GM12872 (cell line): ENCODE results near the gene UNC79.

Experiments used
- TF ChIP-seq, protein P1 (sequence below): IDR thresholded peaks from 3 replicates; pipeline ENCODE4 v1.5.1; 2011; ENCODE audit warnings: low read depth, mild to moderate bottlenecking, low read length, moderate library complexity; ENCODE audit not compliant: insufficient read depth

UNC79 gene

DNA sequence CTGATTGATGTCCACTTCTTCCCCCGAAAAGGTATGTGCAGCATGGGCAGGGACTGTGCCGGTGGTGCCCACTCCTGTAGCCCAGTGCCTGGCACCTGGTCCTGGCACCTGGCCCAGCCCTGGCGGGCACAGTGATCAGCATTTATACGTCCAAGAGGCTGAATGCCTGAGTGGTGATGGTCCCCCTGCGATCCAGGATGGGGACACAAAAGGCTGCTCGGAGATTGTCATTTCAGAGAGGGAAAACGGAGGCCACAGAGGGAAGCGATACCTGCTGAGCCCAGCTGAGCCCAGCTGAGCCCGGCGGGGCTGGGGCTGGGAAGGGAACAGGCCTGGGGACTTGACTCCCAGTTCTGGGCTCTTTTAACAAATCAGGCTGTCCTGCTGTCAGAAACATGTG is 301.8 kb downstream of the UNC79 start:
- TF ChIP-seq, protein P1, sequence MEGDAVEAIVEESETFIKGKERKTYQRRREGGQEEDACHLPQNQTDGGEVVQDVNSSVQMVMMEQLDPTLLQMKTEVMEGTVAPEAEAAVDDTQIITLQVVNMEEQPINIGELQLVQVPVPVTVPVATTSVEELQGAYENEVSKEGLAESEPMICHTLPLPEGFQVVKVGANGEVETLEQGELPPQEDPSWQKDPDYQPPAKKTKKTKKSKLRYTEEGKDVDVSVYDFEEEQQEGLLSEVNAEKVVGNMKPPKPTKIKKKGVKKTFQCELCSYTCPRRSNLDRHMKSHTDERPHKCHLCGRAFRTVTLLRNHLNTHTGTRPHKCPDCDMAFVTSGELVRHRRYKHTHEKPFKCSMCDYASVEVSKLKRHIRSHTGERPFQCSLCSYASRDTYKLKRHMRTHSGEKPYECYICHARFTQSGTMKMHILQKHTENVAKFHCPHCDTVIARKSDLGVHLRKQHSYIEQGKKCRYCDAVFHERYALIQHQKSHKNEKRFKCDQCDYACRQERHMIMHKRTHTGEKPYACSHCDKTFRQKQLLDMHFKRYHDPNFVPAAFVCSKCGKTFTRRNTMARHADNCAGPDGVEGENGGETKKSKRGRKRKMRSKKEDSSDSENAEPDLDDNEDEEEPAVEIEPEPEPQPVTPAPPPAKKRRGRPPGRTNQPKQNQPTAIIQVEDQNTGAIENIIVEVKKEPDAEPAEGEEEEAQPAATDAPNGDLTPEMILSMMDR, result no peak

DNA sequence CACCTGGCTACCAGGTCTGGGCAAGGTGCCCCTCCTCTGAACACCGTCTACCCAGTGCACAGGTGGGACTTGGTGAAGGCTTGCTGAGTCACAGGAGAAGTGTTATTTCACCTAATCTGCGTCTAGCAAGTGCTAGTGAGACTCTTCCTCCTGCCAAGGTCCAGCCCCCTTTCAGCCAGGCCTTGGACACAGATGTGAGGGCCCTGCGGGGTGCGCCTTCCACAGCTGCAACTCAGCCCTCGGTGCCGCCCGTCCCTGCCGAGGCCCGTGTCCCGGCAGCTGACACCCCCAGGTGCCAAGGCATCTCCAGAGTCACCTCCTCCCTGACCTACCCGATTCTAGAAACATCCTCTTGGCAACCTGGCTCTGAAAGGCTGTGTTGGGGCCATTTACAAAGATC is 302.5 kb downstream of the UNC79 start:
- TF ChIP-seq, protein P1, result no peak

DNA sequence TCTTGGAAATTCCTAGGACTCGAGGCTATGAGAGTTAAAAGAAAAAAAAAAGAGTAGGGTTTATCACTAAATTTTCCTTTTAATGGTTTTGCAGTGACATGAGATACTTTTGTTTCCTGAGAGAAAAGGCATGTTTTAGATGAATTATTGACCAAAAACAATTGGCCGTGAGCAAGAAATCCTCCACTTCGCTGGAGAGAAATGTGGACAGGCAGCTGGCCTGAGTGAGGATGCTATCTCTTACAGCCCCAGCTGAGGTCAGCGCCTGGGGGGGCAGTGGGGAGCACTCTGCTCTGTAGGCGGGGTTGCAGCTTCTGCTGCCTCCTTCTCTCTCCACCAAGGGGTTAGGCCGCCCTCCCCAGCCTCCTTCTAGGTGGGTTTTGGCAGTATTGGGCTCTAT is 302.9 kb downstream of the UNC79 start:
- TF ChIP-seq, protein P1, result no peak

DNA sequence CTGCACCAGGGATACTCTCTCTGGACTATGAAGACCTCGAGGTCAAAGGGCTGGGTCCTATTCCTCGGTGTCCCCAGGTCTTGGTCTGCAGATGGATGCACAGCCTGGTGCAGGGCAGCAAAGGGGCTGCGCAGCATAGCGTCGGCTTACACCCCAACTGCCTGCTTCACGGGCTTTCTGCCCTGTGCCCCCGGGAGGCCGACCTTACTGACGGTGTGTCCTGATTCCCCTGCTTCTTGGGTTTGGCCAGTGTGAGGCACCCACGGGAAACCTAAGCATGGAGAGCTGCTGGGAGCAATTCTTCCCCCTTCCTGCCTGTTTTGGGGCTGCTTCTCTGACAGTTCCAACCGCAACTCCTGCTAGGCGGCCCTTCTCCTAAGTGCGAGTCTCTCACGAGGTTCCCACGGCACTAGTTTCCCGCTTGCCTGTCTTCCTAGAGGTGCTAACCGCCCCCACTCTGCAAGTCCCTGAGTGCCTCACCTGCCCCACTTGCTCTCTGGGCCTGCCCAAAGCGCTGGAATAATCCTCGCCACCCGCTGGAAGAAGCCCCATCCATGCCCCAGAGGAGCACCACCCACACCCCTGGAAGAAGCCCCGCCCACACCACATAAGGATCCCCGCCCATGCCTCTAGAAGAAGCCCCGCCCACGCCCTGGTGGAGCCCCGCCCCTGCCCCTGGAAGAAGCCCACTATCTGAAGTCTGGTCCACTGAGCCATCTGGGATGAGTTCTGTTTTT is 303.5 kb downstream of the UNC79 start:
- TF ChIP-seq, protein P1, result no peak

DNA sequence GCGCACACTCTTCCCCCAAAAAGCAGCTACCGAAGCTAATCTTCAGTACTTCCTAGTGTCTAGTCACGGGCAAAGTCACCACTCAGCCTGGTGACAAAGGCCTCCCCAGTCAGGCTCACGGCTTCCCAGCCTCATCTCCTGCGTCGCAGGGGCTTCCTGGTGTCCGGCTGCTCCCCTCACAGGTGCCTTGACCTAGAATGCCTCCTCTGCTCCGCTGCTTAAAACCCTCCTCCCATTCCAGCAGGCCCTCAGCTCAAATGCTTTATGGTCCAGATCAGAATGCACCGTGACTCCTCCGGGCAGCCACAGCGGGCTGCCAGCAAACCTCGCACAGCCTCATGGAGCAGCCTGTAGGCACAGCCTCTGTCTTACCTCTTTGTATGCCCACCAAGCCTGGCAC is 304.5 kb downstream of the UNC79 start:
- TF ChIP-seq, protein P1, result no peak

DNA sequence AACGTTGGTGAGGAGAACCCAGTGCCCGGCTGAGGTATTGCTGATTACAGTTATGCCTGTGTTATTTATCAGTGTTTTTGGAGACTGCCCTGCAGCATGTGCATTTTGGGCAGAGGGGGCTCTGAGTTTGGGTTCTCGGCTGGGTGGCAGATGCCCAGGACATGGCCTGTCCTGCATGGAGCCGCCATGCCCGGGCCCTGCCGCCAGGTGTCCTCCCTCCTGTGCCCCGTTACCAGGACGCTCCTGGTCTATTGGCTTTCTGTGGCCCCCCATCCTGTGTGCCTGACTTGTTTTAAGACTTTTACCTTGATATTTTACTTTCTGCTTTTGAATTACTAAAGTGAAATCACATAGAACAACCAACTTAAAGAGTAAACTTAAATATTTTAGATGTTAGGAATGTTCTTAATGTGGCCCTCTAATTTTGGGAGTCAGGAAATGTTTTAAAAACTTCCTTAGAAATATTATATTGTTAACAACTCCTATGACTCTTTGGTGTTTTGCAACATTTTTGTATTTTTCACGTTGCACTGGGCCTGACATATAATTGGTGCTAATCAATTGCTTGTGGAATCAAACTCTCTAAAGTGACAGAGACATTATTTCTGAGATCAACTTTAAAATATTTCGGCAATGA is 305.8 kb downstream of the UNC79 start:
- TF ChIP-seq, protein P1, result peak; percentile 49

DNA sequence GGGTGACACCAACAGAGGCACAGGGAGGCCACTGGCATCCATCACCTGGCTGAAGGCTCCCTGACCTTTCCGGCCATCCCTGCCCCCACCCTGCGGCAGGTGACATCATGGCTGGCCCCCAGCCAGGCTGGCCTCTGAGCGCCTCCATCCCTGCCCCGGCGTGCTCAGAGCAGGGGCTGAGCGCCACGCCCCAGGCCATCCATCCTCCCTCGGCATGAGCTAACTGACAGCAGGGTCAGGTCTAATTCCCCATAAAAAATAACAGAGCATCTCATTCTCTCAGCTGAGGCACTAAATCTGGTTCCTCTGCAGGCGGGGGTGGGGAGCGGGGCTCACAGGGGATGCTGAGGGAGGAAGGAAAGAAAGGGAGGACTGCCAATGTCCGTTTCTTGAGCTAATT is 306.9 kb downstream of the UNC79 start:
- TF ChIP-seq, protein P1, result no peak
